PC-9 (cell line): ENCODE measurements around the gene XXYLT1. TPM values are rescaled to one million over a fixed set of nuclear protein-coding genes. Genes with fewer than 3 reads are reported as not detected.

Experiments
- BruUV-seq: library from RNA; stranded (reverse); fragments of 400-500 nt; replicated peaks from 2 replicates; lab custom pipeline; 2021; lab: Mats Ljungman, UMichigan
- CTCF ChIA-PET: fragments of 300-600 bp; sonication (Branson Sonifier 250); formaldehyde crosslinking; loops from one replicate; lab custom pipeline; 2022; ENCODE audit warnings: antibody characterized with exemption; lab: Charles Lee
- POLR2A ChIA-PET: fragments of 300-600 bp; sonication (Branson Sonifier 250); formaldehyde crosslinking; loops from one replicate; lab custom pipeline; 2022; ENCODE audit warnings: antibody characterized with exemption; ENCODE audit not compliant: unreplicated experiment; lab: Charles Lee
- DNase-seq, 2 experiments: peaks; one replicate each; pipeline versions ENCODE4 v3.0.0 to v3.0.0-alpha.2; 2015 to 2022; ENCODE audit warnings: mixed read lengths in 1 of 2
- H2AFZ ChIP-seq: fragments of 200-600 bp; sonication (generic); 2 replicates; pipeline ENCODE4 v1.8.1; 2017; ENCODE audit warnings: antibody characterized with exemption
- H3F3A ChIP-seq: fragments of 200-600 bp; sonication (generic); 2 replicates; pipeline ENCODE4 v1.8.1; 2017; ENCODE audit warnings: antibody characterized with exemption, mild to moderate bottlenecking, low read depth; ENCODE audit not compliant: insufficient read depth
- H3K27ac ChIP-seq: fragments of 200-600 bp; sonication (generic); 2 replicates; pipeline ENCODE4 v1.6.1; 2016; ENCODE audit warnings: mixed run types
- H3K27me3 ChIP-seq: fragments of 200-600 bp; sonication (generic); 2 replicates; pipeline ENCODE4 v1.6.1; 2016; ENCODE audit warnings: low read depth, mixed run types; ENCODE audit not compliant: insufficient read depth
- H3K36me3 ChIP-seq: fragments of 200-600 bp; sonication (generic); 2 replicates; pipeline ENCODE4 v1.6.1; 2016; ENCODE audit warnings: low read depth, mixed run types
- H3K4me1 ChIP-seq: fragments of 200-600 bp; sonication (generic); replicated peaks from 2 replicates; pipeline ENCODE4 v1.6.1; 2016; ENCODE audit warnings: mixed run types; ENCODE audit not compliant: insufficient read depth
- H3K4me2 ChIP-seq: fragments of 200-600 bp; sonication (generic); 2 replicates; pipeline ENCODE4 v1.6.1; 2017; ENCODE audit warnings: mixed run types
- H3K4me3 ChIP-seq: fragments of 200-600 bp; sonication (generic); 2 replicates; pipeline ENCODE4 v1.6.1; 2016; ENCODE audit warnings: mixed run types
- H3K79me2 ChIP-seq: fragments of 200-600 bp; sonication (generic); 2 replicates; pipeline ENCODE4 v1.6.1; 2017; ENCODE audit warnings: low read depth, mixed run types
- H3K9me2 ChIP-seq: fragments of 200-600 bp; sonication (generic); 2 replicates; pipeline ENCODE4 v1.8.1; 2017; ENCODE audit warnings: mild to moderate bottlenecking; ENCODE audit not compliant: insufficient read depth
- H3K9me3 ChIP-seq: fragments of 200-600 bp; sonication (generic); 2 replicates; pipeline ENCODE4 v1.8.1; 2016; ENCODE audit warnings: low read depth; ENCODE audit not compliant: insufficient read depth
- H4K20me1 ChIP-seq: fragments of 200-600 bp; sonication (generic); 2 replicates; pipeline ENCODE4 v1.8.1; 2017; ENCODE audit not compliant: insufficient read depth
- CTCF ChIP-seq: fragments of 200-600 bp; sonication (generic); conservative IDR thresholded peaks from 2 replicates; pipeline ENCODE4 v1.6.1; 2017; ENCODE audit warnings: mixed run types, antibody characterized with exemption, mild to moderate bottlenecking, moderate library complexity
- EZH2 ChIP-seq: fragments of 200-600 bp; sonication (generic); IDR thresholded peaks from 2 replicates; pipeline ENCODE4 v1.8.0; 2017; ENCODE audit warnings: antibody characterized with exemption, low read depth
- intact Hi-C: fragments of 100-400 bp; cut with micrococcal nuclease; formaldehyde crosslinking; loops from one replicate; pipeline ENCODE4 v1.10.0; 2022; ENCODE audit not compliant: unreplicated experiment
- total RNA-seq: library from RNA; stranded (reverse); gene quantifications from 2 replicates; pipeline ENCODE4 v1.2.3, GENCODE V29; 2021

The XXYLT1 gene
- total RNA-seq, 1 experiment from 2014 or later = 13.3 TPM

GRCh38 chr3:195153130-195153529 is 117.8 kb downstream of the XXYLT1 start:
- no peak overlapping the region for H3K27ac ChIP-seq
- peaks cover 5% of the 10 kb centered on the region for H3K4me1 ChIP-seq

GRCh38 chr3:195151866-195152541 is 119.0 kb downstream of the XXYLT1 start:
- peak overlapping the region; percentile 22; the same call in 1 of the 2 replicates for H3K4me2 ChIP-seq
- no peak overlapping the region for H3K4me3 ChIP-seq
- CTCF ChIA-PET = interaction anchor here (0.7 kb wide), 1 partner anchor 290 kb away, joined by 3 read pairs; no protein-coding TSS in a partner anchor
- TSS peak; percentile 63 for BruUV-seq
- DNase-seq = peak; percentile 15 to 54
- no peak overlapping the region for H3K27ac ChIP-seq
- peaks cover 5% of the 10 kb centered on the region for H3K4me1 ChIP-seq
- H3K79me2 ChIP-seq = no peaks in the 10 kb centered on the region
- no peaks in the 10 kb centered on the region for H3K36me3 ChIP-seq
- POLR2A ChIA-PET = interaction anchor here (0.7 kb wide), 1 partner anchor 44 kb away, joined by 5 read pairs; no protein-coding TSS in a partner anchor
- no peaks in the 10 kb centered on the region for H3F3A ChIP-seq
- no peaks in the 10 kb centered on the region for H4K20me1 ChIP-seq
- TF ChIP-seq EZH2 (no peak), CTCF (no peak)
- H3K9me2 ChIP-seq = no peaks in the 10 kb centered on the region
- no peak overlapping the region for H2AFZ ChIP-seq
- intact Hi-C loops = loop anchor here (10.0 kb wide), 1 partner anchor 103 kb away; no protein-coding TSS in a partner anchor
- no peaks in the 10 kb centered on the region for H3K9me3 ChIP-seq
- H3K27me3 ChIP-seq = no peaks in the 10 kb centered on the region

More at GRCh38 chr3:195153130-195153529, 117.8 kb downstream of the XXYLT1 start:
- H4K20me1 ChIP-seq = no peaks in the 10 kb centered on the region
- ChIA-PET POLR2A (no interaction called here), CTCF (no interaction called here)
- H3K4me2 ChIP-seq = no peak overlapping the region
- H3K4me3 ChIP-seq = no peak overlapping the region
- DNase-seq = no peak
- no peaks in the 10 kb centered on the region for H3K36me3 ChIP-seq
- no peaks in the 10 kb centered on the region for H3K27me3 ChIP-seq
- intact Hi-C loops = loop anchor here (10.0 kb wide), 1 partner anchor 102 kb away; no protein-coding TSS in a partner anchor
- H3K9me3 ChIP-seq = no peaks in the 10 kb centered on the region
- H2AFZ ChIP-seq = no peak overlapping the region
- H3K9me2 ChIP-seq = no peaks in the 10 kb centered on the region
- BruUV-seq = no TSS peak
- no peaks in the 10 kb centered on the region for H3K79me2 ChIP-seq
- no peak for TF ChIP-seq EZH2
- TF ChIP-seq CTCF = no peak
- no peaks in the 10 kb centered on the region for H3F3A ChIP-seq

GRCh38 chr3:195151402-195151801 is 119.6 kb downstream of the XXYLT1 start:
- no TSS peak for BruUV-seq
- no peaks in the 10 kb centered on the region for H3K9me3 ChIP-seq
- no peak overlapping the region for H3K4me2 ChIP-seq
- H3K36me3 ChIP-seq = no peaks in the 10 kb centered on the region
- H3K4me3 ChIP-seq = no peak overlapping the region
- H3K9me2 ChIP-seq = no peaks in the 10 kb centered on the region
- TF ChIP-seq CTCF = no peak
- TF ChIP-seq EZH2 = no peak
- intact Hi-C loops = loop anchor here (10.0 kb wide), 1 partner anchor 103 kb away; no protein-coding TSS in a partner anchor
- no peak for DNase-seq
- no peak overlapping the region for H3K27ac ChIP-seq
- POLR2A ChIA-PET = no interaction called here
- H3F3A ChIP-seq = no peaks in the 10 kb centered on the region
- H4K20me1 ChIP-seq = no peaks in the 10 kb centered on the region
- no peak overlapping the region for H2AFZ ChIP-seq
- H3K27me3 ChIP-seq = no peaks in the 10 kb centered on the region
- peaks cover 5% of the 10 kb centered on the region for H3K4me1 ChIP-seq
- H3K79me2 ChIP-seq = no peaks in the 10 kb centered on the region
- CTCF ChIA-PET = no interaction called here
